Stimulated activated CD8-positive, alpha-beta memory T cell treated with anti-CD3 and anti-CD28 coated beads, Interleukin-12 subunit alpha, Interleukin-12 subunit beta, amount 100 ng/mL, for 4 hours (primary cell): ENCODE measurements around the gene CYP19A1.
"Not testable (repeated sequence)": the region's sequence is repeated elsewhere in the genome, so short reads cannot be mapped to it uniquely, and the experiment has no call there.

Experiments
- DNase-seq: peaks from one replicate; pipeline ENCODE4 v3.0.0-alpha.2; 2020; ENCODE audit warnings: low read depth

The CYP19A1 gene

DNA sequence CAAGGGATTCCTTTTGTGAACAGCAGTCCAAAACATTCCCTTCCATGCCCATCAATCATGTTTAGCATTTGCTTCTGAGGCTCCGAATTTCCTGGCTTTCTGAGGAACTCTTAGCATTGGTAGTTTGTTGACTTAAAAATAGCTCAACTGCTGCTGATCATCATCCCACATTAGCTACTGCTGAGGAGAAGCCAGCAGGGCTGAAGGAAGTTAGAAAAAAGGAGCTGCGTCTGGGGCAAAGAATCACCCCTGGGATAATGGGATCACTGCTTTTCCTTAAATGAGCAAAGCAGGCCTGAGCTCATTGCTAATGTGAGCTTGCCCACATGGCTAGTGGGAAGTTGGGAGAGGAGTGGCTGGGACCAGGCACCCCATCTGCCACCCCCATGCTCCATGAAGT lies 39.8 kb downstream of the CYP19A1 start:
- no peak for DNase-seq

DNA sequence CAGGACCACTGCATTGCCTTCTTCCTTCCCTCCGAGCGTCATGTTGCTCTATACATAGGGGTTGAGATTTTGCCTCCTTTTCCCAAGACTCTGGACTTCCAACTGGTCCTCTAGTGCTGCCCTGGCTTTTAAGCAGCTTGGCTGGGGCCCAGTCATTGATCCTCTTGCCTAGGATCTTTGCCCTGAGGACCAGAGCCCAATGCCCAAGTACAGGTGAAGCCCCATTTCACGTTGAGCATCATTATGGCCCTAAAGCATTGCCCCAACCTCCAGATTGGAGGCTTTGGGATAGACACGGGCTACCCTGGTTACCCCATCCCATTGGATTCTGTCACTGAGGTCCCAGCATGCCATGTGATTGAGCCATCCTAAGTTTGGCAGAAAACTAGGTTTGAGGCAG lies 47.7 kb downstream of the CYP19A1 start:
- DNase-seq: no peak

DNA sequence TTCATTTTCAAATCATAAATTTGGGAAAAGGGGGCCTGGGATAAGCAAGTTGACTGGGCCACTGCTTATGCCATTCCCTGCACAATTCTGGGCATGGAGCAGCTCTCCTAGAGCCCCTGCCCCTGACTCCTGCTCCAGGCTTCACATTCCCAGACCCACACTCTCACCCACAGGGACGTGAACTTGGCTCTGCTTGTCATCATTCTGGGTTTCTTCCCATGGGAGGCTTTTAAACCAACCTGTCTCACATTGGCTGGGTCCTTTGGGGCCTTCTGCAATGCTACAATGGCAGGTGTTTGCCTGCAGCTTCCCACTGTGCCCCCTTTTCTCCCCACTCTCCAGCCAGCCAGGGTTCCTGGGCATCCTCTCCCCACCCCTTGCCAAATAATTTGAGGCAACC lies 49.1 kb downstream of the CYP19A1 start:
- DNase-seq: no peak

DNA sequence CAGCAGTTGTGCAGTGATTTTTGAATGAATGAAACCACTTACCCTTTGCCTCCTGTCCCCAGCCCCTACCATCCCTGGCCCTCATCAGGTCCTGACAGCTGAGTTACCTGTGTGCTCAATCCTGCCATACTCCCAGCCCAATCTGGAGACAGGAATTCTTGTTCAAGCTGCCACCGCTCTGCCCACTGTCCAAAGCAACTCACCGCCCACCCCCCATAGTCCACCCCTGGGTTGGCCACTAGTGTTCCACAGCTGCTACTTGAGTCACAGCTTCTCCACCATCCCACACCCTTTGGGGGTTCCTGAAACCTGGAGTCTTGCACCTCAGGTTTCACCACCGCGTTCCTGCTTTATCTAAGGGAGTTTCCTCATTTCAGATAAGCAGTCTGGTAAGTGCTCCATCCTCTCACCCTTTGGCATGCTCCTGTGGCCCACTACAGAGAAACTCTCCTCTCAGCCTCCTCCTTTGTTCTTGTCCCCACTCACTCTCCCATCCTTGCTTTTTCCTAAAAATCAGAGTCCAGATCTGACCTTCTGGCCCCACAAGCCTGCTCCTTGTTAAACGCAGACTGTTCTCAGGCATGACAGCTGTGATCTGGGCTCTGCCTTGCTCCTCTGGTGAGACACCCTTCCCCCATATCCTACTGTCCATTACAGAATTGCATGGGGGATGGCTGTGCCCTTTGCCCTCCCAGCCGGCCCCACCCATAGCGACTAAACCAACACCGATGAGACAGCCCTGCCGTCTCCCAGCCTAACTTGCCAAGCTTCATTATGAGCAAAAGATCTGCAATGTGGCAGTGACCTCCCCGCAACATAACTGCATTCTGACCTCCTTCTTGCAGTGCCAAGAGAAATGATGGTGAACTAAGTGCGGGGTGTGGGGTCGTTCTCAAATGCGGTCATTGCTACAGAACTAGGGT lies 50.0 kb downstream of the CYP19A1 start:
- no peak for DNase-seq

DNA sequence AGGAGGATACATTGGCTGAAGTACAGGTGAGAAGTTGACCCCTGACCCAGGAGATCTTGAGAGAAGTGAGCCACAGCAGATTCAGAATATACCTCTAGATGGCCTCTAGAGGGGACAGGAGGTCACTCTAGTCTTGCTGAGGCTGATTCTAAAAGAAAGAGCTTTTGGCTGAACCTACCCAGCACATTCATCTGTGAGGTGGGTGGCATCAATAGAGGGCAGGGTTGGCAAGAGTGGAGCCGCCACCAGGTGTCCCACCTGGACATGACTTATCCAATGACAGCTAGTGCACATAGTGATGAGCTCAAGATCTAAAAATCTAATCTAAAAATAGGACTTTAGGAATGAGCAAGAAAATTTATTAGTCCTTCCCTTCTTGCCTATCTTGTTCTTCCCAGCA lies 51.6 kb downstream of the CYP19A1 start:
- no peak for DNase-seq

DNA sequence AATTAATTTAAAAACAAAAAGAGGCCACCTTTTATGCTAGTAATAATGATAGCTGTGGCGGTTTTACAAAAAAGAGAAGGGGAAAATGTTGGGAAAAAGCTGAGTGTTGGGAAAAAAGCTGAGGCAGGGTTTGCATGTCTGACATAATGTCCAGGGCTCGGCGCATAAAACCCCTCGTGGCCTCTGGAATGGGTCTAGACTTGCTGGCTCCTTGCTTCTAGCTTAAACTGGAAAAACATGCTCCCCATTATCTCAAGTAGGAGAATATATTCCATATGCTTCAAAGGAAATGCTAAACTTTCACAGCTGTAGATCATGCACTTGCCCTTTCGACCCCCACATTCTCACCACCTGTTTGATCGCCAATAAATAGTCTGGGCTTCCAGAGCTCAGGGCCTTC lies 53.0 kb downstream of the CYP19A1 start:
- no peak for DNase-seq

DNA sequence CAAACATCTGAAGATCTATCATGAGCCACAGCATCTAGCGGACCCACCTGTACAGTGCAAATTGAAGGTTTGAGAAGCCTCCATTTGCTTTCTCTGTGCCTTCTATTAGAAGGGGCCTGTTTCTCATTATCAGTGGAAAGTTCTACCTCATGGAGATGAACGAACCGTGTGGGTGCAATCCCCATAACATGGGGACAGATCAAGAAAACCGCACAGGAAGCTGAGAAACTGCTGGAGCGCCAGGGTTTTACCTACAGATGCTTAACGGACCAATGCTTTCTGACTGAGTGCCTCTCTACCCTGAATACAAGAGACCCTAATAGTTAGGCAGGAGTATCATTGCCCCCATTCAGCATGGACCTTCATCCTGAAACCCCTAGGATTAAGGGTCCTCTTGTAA lies 53.5 kb downstream of the CYP19A1 start:
- DNase-seq: no peak

DNA sequence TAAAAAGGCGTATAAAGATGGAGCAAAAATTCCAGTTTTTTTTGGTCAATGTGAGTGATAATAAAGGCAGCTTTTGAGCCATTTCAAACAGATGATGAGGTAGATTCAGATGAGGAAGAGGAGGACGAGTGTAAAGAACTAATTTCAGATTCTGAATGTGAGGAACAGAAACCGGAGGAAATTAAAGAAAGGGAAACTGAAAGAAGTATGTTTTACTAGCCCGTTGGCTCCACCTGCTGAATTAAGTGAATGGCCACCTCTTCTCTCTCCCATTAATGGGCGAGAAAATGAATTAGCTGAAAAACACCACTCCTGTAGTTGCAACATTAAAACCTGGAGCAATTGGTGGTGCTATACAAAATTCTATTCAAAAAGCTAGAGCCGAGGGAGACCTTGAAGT lies 55.4 kb downstream of the CYP19A1 start:
- DNase-seq: no peak

DNA sequence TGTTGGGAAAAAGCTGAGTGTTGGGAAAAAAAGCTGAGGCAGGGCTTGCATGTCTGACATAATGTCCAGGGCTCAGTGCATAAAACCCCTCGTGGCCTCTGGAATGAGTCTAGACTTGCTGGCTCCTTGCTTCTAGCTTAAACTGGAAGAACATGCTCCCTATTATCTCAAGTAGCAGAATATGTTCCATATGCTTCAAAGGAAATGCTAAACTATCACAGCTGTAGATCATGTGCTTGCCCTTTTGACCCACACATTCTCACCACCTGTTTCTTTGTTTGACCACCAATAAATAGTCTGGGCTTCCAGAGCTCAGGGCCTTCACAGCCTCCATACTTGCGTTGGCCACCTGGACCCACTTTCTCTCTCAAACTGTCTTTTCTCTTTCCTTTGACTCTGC lies 56.2 kb downstream of the CYP19A1 start:
- not testable (repeated sequence) for DNase-seq

DNA sequence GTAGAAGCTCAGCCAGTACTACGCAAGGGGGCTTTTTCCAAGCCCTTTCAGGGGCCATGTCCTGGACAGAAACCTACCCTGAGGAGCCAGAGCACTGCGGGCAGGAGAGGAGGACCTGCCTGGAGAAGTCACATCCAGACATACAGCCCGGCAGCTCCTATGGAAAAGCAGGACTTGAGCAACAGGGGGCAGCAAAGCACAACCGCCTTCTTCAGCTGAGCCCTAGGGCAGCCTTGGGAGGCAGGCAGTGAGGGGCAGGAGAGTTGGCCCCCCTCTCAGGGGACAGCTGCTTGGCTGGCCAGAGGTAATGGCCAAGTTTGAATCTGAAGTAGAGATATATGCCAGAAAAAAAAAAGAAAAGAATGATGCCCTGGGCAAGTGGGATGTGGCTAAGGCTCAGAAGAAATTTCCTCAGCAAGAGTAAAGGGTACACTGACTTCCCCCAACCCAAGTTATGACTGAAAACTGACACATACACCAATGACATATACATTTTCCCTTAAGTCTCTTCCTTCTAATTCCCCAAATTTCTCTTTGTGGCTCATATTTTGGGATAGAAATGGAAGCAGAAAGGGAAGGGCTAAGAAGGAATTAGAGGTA lies 56.9 kb downstream of the CYP19A1 start:
- DNase-seq: no peak

DNA sequence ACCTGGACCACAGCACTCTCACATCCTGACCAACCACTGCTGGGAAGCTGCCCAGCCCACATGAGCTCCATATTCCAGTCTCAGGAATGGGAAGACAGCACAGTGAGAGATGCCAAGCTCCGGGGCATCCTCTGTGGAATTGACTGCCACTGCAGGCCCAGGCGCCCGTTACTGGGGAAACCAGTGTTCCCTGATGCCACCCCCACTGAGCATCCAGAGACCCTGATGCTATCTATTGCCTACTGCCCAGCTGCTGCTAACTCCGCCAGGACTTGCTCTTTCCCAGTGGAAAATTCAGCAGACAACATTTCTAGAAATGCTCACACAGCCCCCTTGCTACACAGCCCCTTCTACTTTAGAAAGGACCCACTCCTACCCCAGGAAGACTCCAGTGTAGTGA lies 57.6 kb downstream of the CYP19A1 start:
- no peak for DNase-seq

DNA sequence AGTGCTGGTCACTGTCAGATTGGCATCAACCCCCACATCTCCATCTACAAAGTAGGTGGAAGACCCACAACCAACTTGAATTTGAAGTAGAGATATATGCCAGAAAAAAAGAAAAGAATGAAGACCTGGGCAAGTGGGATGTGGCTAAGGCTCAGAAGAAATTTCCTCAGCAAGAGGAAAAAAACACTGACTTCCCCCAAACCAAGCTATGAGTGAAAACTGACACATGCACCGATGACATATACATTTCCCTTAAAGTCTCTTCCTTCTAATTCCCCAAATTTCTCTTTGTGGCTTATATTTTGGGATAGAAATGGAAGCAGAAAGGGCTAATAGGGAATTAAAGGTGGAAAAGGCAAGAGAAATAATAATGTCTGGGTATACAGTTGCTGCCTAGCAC lies 59.0 kb downstream of the CYP19A1 start:
- no peak for DNase-seq

DNA sequence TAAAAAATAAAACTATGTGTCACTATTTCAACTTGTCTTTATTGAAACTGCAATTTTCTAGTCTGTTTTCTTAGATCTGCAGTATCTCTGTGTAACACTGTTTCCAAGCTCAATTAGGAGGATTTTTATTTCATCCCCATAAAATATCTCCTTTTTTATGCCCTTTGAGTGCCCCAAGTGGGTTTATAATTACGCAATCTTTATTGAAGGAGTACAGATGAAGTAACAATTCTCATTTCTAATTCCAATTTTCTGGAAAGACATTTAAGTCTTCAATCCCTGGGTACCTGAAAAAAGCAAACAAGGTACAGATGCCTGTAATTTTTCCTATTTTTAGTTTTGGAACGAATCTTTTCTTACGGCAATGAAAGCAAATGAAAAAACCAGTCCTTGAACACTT lies 61.3 kb downstream of the CYP19A1 start:
- no peak for DNase-seq

DNA sequence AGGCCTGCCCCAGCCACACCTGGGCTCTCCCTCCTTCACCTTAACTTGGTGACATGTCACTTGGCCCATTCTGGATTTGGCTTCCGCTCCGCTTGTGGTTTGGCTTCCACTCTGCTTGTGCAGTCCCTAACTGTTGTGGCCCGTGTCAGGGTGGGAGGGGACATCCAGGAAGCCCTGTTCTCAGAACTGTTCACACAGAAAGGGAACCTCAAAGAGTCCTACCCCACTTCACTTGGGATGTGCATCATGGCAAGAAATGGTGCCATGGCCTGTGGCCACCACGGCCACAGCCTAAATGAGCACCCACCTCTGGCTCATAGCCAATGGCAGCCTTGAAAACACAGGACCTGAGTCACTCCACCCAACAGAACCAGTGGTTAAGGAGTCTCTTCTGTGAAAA lies 63.4 kb downstream of the CYP19A1 start:
- DNase-seq: no peak

DNA sequence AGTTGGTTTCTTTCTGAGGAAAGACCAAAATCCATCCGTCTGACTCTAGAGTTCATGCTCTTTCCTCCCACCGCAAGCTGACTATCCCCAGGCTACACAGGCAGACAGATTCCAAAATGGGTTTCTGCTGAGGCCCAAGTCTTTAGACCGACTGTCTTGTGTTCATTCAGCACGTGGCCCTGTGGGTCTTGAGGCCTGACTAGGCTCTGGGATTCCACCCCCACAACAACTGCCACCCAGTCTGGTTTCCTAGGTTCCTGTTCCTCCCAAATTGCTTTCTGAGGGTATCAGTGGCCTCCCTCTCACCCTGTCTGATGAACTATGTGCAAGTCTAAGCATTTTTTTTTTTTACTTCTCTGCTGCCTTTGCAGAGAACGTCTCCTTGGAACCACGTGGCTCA lies 67.7 kb downstream of the CYP19A1 start:
- DNase-seq: no peak

DNA sequence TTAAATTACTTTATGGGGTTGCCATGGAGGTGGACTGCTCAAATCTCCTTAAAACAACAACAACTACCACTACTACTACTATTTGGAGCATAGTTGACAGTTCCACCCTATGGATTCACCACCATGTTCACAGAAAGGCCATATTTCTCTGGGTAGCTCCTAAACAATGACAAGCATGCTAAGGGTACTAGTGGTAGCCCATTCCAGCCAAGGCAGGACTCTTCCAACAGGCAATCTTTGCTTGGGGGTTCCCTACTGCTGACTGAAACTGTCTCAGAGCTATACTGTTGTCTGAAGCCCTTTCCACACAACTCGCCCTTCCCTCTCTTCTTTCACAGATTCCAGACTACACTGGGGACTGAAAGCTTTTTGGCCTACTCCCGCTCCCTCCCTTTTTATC lies 68.9 kb downstream of the CYP19A1 start:
- DNase-seq: no peak

DNA sequence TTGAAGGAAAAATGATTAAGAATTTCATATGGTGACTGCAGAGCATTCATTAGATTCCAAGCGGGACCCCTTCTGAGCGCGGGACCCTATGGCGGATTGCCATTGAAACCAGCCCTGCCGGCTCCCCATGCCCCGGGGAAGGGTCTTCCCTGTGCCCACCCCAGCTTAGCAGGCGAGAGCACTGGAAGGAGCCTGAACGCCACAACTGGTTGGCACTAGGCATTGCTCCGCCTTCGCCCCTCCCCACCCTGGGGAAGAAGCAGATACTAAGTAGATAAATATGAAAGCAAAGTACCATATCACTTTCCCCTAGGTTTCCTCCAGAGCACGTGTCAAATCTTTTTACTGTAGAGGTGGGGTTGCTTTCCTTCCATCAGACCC lies 70.7 kb downstream of the CYP19A1 start:
- no peak for DNase-seq

DNA sequence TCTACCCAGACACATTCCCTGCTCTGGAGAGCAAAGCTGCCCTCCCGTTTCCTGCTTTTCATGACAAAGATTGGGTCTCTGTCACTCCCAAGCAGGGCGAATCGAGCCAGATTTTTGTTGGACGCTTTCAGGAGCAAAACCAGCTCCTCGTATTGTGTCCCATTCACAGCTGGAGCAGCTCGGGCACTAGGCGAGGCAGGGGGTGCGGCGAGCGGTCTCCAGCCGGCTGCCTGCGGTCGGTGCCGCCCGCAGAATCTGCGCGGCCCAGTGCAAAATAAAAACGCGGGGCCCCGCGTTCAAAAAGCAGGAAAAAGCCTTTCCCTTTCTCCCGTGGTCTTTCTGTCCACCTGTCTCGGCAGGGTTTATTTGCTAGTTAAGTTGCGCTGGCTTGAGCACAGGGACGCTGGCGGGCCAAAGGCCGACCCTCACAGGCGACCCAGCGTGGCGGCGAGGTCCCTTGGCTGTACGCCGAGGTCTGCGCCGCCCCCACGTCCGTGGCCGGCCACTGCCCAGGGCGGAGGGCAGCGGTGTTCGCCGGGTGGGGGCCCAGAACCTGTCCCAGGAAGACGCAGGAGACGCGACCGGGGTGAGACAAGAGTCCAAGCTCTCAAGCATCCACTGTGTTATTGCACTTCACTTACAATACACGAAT lies 71.2 kb downstream of the CYP19A1 start:
- no peak for DNase-seq

DNA sequence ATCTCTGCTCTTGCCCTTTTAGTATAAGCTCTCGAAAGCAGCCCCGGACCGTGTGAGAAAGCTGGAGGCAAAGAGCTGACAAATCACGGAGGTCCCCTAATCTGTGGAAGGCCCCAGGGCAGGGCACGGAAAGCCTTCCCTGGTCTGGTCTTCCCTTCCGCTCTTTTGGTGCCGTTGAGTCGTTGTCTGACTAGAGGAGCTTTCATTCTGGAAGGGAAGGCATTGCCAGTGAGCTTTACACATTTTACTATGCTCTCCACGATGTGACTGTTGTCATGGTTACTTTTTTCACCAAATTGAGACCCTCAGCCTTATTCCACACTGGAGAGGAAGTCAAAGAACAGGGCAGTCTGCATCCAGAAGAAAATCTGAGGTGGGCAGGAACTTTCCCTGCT lies 71.7 kb downstream of the CYP19A1 start:
- no peak for DNase-seq

DNA sequence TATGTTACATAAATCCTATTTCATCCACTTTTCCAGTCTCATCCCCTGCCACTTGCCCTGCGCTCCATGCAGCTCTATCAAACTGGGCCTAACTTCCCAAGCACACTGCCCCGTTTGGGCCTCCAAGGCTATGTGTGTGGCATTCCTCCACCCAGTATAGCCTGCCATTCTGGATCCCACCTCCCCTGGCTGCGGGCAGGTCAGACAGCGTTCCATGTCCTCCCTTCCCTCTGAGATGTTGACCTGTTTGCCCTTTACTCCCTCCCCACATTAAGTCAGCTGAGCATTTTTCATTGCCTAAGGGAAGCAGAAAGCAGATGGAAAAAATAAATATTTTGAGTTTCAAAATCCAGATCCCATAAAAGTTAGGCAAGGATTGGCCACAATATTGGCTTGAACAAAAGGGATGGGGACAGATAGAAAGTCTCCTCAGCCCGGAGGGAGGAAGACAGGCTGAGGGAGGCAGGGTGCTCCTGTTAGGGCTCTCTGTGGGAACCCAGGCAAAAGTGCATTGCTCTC lies 73.3 kb downstream of the CYP19A1 start:
- no peak for DNase-seq

DNA sequence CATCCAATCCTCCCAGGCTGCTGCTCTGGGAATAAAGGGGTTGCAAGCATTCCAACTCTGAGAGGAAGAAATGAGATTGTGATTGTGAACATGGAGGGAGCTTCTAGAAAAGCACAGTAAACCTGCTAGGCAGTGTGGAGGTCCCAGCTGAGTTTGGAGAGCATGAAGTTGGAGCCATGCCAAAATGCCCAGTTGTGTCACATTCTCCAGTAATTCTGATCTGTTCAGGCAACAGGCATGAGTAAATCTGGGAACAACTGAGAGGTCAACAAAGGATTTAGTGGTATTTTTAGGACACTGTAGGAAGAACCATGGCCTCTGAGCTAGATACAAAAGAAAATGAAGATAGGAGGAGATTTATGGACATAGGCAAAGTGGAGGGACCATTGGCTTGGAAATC lies 74.7 kb downstream of the CYP19A1 start:
- no peak for DNase-seq

DNA sequence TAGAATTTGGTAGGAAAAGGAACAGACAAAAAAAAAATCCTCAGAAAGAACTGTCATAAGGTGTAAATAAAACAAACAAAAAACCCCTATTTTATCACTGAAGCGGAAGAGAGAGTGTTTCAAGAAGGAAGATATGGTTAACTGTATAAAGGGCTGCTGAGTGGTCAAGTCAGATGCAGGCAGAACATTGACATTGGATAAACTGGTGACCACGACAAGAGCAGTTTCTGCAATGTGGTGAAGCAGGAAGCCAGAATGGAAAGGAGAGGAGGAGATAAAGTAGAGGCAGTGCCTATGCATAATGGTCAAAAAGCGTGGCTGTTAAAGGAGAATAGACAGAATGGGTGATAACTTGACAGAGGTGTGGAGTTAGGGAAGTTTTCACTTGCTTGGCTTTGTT lies 75.3 kb downstream of the CYP19A1 start:
- DNase-seq: no peak

DNA sequence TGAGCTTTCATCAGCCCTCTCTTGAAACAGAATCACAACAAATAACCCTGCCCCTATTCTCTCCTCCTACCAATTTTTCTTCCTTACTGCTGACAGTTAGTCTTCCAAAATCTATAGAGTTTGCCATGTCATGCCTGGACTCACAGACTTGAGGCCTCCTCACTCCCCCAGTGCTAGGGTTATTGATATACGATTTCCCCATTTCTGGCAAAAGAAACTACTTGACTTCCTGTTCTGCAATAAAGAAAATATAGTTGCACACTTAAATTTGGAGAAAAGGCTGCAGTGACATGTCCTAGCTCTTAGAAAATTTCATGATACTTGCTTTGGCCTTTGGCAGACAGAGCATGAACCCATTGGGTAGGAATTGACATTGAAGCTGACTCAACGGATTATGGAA lies 75.9 kb downstream of the CYP19A1 start:
- no peak for DNase-seq
